Cortex of kidney (tissue), 1 donor: ENCODE results near the gene ISOC2.

ENCODE experiments used
- DNase-seq: peaks from one replicate; lab custom pipeline; 2025; lab: John Stamatoyannopoulos, UW

Gene ISOC2

DNA sequence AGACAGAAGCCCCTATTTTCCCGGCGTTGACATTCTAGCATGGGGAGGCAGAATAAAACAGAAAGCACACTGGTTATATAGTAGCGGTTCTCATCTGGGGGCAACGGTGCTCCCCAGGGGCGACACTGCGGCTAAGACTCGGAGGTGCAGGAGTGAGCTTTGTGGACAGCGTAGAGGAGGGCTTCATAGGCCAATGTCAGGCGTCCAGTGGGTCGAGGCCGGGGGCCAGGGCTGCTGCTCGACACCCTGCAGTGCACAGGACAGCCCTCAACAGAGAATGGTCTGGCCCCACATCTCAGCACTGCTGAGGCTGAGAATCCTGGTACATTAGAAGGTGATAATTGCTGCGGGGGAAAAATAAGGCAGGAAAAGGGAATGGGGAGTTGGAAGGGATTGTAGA, 16.5 kb upstream of the ISOC2 start:
- no peak for DNase-seq

- DNase-seq, result no peak
These were observed 14.8 kb upstream of the ISOC2 start, which contains the start of gene ZNF628 for GRCh38 chr19:55476100-55476775. Gene ZNF628, plus strand, starts transcription at chr19:55476617. Its CDS starts 3,294 bp downstream, at chr19:55479911.

GRCh38 chr19:55474269-55475265, 13.1 kb upstream of the ISOC2 start:
- DNase-seq, result no peak

DNA sequence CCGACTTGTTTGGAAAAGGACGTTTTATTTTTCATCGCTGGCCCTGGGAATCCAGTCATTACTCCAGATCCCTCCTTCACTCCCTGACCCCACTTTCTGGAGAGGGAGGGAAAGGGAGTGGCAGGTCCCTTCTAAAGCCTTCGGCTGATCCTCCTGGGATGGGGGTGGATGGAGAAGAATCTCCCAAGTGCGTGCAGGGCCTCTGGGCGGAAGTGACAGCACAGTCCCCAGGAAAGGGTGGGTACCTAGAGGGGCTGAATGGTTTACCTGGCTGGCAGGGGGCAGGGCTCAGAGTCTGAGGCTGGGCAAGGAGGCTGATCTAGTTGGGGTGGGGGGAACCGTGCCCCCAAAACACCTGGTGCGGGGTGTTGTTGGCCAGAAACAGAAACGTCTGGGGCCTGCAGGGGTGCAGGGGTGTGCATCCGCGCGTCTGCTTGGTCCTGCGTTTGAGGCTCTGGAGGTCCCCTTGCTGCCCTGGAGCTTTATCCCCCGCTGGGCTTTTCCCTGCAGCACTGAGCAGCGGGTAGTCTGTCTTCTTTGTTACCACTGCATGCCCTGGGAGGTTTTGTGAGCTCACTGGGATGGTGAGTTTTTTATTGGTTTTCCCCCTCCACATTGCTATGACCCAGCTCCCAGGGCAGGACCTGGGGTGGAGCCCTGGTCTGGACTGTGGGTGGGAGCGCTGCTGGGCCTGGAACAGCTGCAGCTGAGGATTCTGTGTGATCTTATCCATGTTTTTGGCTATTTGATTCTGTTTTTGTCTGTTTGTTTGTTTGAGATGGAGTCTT, 12.0 kb upstream of the ISOC2 start:
- no peak for DNase-seq

DNA sequence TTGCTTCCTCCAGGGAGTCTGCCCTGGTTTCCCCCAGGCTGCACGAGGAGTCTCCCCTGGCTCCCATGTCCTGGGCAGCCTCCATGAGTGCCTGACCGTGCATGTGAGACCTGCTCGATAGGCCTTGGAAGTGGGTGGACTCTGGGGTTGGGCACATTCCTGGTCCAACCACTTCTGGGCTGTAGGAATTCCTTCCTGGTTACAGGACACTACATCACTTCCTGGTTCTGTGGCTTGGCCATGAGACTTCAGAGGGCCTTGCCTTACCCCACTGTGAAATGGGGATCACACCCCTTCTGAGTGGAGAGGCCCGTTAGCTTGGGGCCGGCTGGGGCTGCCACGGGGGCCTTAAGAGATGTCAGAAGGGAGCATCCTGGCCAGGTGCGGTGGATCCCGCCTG, 11.0 kb upstream of the ISOC2 start:
- no peak for DNase-seq

GRCh38 chr19:55471266-55471665, 9.8 kb upstream of the ISOC2 start:
- DNase-seq, result no peak

DNA sequence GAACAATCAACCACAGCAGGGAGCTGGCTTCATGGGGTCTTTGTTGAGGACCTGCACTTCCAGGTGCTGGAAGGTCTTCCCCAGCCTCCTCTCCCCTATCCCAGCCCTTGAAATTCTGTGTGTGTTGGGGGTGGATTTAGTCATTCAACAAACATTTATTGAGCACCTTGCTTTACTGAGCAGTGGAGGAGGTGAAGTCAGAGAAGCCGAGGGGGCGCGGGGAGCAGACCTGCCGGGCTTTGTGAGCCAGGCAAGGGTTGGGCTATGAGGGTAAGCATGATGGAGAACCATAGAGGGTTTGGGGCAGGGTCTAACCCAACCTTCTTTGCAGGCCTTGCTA, 6.6 kb upstream of the ISOC2 start:
- DNase-seq, result no peak

DNA sequence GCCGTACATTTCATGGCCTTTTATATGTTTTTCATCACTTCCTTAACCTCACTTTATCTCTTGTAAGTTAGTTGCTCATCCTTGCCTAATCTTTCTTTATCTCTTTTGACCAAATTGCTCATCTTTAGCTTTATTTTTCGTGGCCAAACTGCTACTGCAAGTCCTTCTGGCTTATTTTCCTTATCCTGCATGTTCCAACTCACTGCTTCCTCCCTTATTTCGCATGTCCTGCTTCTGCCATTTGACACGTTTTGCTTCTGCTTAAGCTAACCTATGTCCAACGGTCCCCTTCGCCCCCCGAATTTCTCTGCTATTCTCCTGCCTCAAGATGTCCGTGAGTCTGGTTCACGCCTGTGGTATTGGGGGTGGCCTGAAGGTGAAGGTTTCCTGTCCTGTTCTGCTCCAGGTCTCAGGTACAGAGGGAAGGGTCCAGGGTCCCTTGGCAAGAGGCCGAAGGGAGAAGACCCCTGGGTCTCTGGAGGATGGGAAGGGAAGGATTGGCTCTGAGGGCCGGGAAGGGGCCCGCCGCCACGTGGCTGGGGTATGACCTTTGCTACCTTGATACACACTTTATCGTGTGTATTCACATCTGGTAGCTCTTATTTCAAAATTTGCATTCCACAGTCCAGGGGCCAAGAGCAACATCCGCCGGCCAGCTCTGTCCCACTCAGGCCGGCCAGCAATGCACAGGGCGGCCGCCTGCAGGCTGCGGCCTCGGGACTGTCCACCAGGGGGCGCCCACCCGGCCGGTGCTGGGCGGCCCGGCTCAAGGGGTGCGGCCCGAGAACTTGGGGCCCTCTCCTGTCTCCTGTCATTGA, 6.0 kb upstream of the ISOC2 start:
- DNase-seq, result no peak

DNA sequence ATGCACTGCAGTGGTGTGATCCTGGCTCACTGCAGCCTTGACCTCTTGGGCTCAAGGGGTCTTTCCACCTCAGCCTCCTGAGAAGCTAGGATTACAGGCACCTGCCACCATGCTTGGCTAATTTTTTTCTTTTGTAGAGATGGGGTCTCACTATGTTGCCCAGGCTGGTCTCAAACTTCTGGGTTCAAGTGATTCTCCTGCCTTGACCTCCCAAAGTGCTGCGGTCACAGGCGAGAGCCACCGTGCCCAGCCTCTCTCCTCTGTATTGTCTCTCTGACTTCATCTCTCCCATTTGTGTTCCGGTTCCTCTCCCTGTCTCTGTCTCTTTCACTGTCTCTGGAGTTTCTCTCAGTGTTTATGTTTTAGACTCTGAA, 4.8 kb upstream of the ISOC2 start:
- DNase-seq, result no peak

- DNase-seq, result no peak
These were observed 4.2 kb upstream of the ISOC2 start for GRCh38 chr19:55465460-55466240.

DNA sequence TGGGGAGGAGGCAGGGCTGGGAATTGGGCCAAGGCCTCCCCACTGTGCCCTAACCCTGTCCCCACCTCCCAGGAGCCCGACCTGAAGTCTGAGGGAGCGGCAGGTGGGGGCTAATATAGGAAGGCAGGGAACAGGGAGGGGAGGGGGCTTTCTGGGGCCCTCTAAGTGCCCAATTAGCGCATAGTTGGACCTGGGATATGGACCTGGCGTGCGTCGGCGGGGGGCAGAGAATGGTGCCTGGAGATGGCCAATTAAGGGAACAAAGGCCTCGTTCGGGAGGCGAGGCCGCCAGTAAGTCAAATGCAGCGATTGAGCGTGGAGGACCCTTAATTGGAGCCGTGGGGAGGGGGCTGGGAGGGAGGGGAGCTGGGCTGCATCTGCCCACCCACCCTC, 3.2 kb upstream of the ISOC2 start, which contains the start of gene C19orf85:
Gene C19orf85 (minus strand): TSS at position 90 of the 393 bp plus-strand sequence. CDS start 197 bp downstream, outside the sequence.
- no peak for DNase-seq

GRCh38 chr19:55464039-55464661, 2.7 kb upstream of the ISOC2 start:
- no peak for DNase-seq

GRCh38 chr19:55463583-55464031, 2.2 kb upstream of the ISOC2 start:
- no peak for DNase-seq

DNA sequence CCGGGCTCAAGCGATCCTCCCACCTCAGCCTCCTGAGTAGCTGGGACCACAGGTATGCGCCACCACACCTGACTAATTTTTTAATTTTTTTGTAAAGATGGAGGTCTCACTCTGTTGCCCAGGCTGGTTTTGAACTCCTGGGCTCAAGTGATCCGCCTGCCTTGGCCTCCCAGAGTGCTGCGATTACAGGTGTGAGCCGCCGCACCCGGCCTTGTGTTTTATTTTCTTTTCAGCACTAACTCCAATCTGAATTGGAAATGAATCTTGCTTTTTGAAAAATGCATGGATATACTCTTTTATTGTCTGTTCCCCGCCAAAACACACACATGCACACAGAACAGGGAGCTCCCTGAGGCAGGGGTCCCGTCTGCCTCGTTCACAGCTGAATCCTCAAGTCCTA, 1.3 kb upstream of the ISOC2 start:
- DNase-seq, result no peak

GRCh38 chr19:55461974-55462626, 658 bp upstream of the ISOC2 start:
- DNase-seq, result no peak

GRCh38 chr19:55460670-55461258, 678 bp downstream of the ISOC2 start:
- no peak for DNase-seq

- DNase-seq, result no peak
These were observed 1.3 kb downstream of the ISOC2 start for GRCh38 chr19:55459950-55460657.

GRCh38 chr19:55459551-55459949, 1.9 kb downstream of the ISOC2 start:
- DNase-seq, result no peak
